Breast epithelium (tissue), 3 donors: ENCODE data around the gene PTPRM.

Source experiments
- CTCF ChIP-seq, 3 donors: fragments of 450-650 bp; IDR thresholded peaks; one replicate each; pipeline ENCODE4 v1.5.1; 2016 to 2017; ENCODE audit warnings: antibody characterized with exemption in 3 of 3, mild to moderate bottlenecking in 3 of 3, moderate library complexity in 3 of 3
- POLR2A ChIP-seq: fragments of 450-650 bp; IDR thresholded peaks from one replicate; pipeline ENCODE4 v1.6.1; 2016; ENCODE audit warnings: antibody characterized with exemption, mild to moderate bottlenecking, moderate library complexity
- POLR2AphosphoS5 ChIP-seq, 3 donors: sonication (generic); formaldehyde crosslinking; IDR thresholded peaks; one replicate each; pipeline ENCODE4 v1.6.1; 2017; ENCODE audit warnings: antibody characterized with exemption in 3 of 3

GRCh38 chr18:7859122-7859521 is 292.0 kb downstream of the PTPRM start:
- no peak for TF ChIP-seq CTCF (IDR thresholded peaks at IDR 0.05)
- TF ChIP-seq POLR2A = no peak
- TF ChIP-seq POLR2AphosphoS5 (IDR thresholded peaks at IDR 0.05) = no peak
